LNCAP (cell line): ENCODE measurements around the gene QSOX2.

Source experiments
- CTCF ChIP-seq: fragments of 450-650 bp; IDR thresholded peaks from 2 replicates; pipeline ENCODE4 v1.5.1; 2017; ENCODE audit warnings: mild to moderate bottlenecking

The QSOX2 gene

GRCh38 chr9:136260936-136261472 is 15.4 kb upstream of the QSOX2 start:
- TF ChIP-seq CTCF, result no peak

- no peak for TF ChIP-seq CTCF
These were observed 14.9 kb upstream of the QSOX2 start for GRCh38 chr9:136260521-136260920.

GRCh38 chr9:136259836-136260235 is 14.2 kb upstream of the QSOX2 start:
- TF ChIP-seq CTCF, result no peak

GRCh38 chr9:136259517-136259813 is 13.9 kb upstream of the QSOX2 start:
- TF ChIP-seq CTCF, result no peak

- TF ChIP-seq CTCF, result no peak
These were observed 13.3 kb upstream of the QSOX2 start for GRCh38 chr9:136258786-136259516.

- TF ChIP-seq CTCF, result no peak
These were observed 12.7 kb upstream of the QSOX2 start for GRCh38 chr9:136258299-136258625.

GRCh38 chr9:136257381-136258298 is 12.0 kb upstream of the QSOX2 start:
- TF ChIP-seq CTCF, result no peak
